ENCODE results near the gene MARS2. TPM values are rescaled to one million over a fixed set of nuclear protein-coding genes. Genes with fewer than 3 reads are reported as not detected.
"Not testable (repeated sequence)": the region's sequence is repeated elsewhere in the genome, so short reads cannot be mapped to it uniquely, and the experiment has no call there.

MARS2 gene
- polyA plus RNA-seq, 2 of the 4 experiments (the other 2 are of a cell fraction): 9.0 to 10.9 TPM

DNA sequence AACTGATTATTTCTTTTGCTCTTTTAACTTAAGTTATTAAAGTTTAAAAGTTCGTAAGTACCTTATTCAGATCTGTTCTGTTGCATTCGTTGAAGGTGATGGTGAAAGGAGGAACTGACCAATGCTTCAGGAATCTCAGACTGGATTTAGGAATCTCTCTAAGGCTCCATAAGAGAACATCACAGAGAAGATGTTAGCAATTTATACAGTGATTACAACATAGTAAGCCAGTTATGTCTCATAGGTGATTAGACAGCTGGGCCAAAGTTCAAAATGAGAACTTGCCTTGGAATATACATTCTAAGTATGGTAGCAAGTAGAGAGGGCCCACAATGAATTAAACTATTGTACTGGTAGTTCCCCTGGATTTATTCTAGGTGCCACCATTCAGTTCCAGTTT lies 3.2 kb downstream of the MARS2 start:
- no peak for ATAC-seq
- FAIRE-seq: no peak
- Histone ChIP-seq H3K9me3 (no peaks in the 10 kb centered on the region), H3K4me2 (peak overlapping the region; percentile 87), H3K4me3 (peak overlapping the region; percentile 64; the same call in 1 of the 3 replicates), H3K27ac (0 out of 6 replicates have a peak overlapping the region, but pooled peaks of 1 of the 2 experiments have one; percentile 18), H3K4me1 (peaks cover 30% of the 10 kb centered on the region)
- CTCF ChIA-PET: interaction anchor here (0.7 to 1.5 kb wide), 2 partner anchors 8 to 52 kb away, joined by 3 to 4 read pairs; no protein-coding TSS in a partner anchor
- no peak for TF ChIP-seq GATA3 (IDR thresholded peaks at IDR 0.05; ENCODE audit: borderline replicate concordance)
- no peak for TF ChIP-seq HDAC2 (IDR thresholded peaks at IDR 0.05)
- TF ChIP-seq TP53 (CRISPR knock-in tag; IDR thresholded peaks at IDR 0.05): no peak
- TF ChIP-seq CBX8 (IDR thresholded peaks at IDR 0.05): no peak
- TF ChIP-seq PBX3 (IDR thresholded peaks at IDR 0.05): no peak
- TF ChIP-seq PHF8 (IDR thresholded peaks at IDR 0.05; ENCODE audit: borderline replicate concordance, low read depth): no peak
- 24% methylated on average over 2 of the region's 2 CpGs for WGBS (ENCODE audit: missing lambda C conversion rate)
- POLR2A ChIA-PET: no interaction called here
- no peak for DNase-seq (ENCODE audit: low read depth in 1 of 2, low spot score in 1 of 2)

GRCh38 chr2:197709140-197709539 lies 4.0 kb downstream of the MARS2 start:
- H3K27ac ChIP-seq; POLR2A ChIA-PET; CTCF ChIA-PET; H3K4me3 ChIP-seq; H3K9me3 ChIP-seq; FAIRE-seq; ATAC-seq; DNase-seq (ENCODE audit: low read depth in 1 of 2, low spot score in 1 of 2): not testable (repeated sequence)
- Histone ChIP-seq H3K4me1 (peaks cover 30% of the 10 kb centered on the region), H3K4me2 (peak overlapping the region; percentile 87)
- WGBS (ENCODE audit: missing lambda C conversion rate): 84% methylated on average over 7 of the region's 7 CpGs

- Histone ChIP-seq H3K4me2 (no peak overlapping the region), H3K4me3 (no peak overlapping the region), H3K4me1 (peaks cover 27% of the 10 kb centered on the region), H3K9me3 (no peaks in the 10 kb centered on the region), H3K27ac (no peak overlapping the region)
- no peak for ATAC-seq
- DNase-seq (ENCODE audit: low read depth in 1 of 2, low spot score in 1 of 2): no peak
- POLR2A ChIA-PET: no interaction called here
- TF ChIP-seq RFX5 (IDR thresholded peaks at IDR 0.05): no peak
- TF ChIP-seq NR3C1 (IDR thresholded peaks at IDR 0.05): no peak
- TF ChIP-seq ZC3H11A (IDR thresholded peaks at IDR 0.05): no peak
- TF ChIP-seq CHD4 (IDR thresholded peaks at IDR 0.05; ENCODE audit: borderline replicate concordance): no peak
- no peak for TF ChIP-seq RCOR1 (IDR thresholded peaks at IDR 0.05; ENCODE audit: low read depth, low read length)
- TF ChIP-seq, protein P1, sequence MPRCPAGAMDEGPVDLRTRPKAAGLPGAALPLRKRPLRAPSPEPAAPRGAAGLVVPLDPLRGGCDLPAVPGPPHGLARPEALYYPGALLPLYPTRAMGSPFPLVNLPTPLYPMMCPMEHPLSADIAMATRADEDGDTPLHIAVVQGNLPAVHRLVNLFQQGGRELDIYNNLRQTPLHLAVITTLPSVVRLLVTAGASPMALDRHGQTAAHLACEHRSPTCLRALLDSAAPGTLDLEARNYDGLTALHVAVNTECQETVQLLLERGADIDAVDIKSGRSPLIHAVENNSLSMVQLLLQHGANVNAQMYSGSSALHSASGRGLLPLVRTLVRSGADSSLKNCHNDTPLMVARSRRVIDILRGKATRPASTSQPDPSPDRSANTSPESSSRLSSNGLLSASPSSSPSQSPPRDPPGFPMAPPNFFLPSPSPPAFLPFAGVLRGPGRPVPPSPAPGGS (IDR thresholded peaks at IDR 0.05): no peak
- TF ChIP-seq HOXB13 (CRISPR knock-in tag; IDR thresholded peaks at IDR 0.05; ENCODE audit: low read depth): no peak
- no peak for TF ChIP-seq BHLHE40 (IDR thresholded peaks at IDR 0.05; ENCODE audit: low read depth, low read length)
- TF ChIP-seq ZNF302 (CRISPR knock-in tag; IDR thresholded peaks at IDR 0.05): no peak
- TF ChIP-seq MAX (IDR thresholded peaks at IDR 0.05): no peak
- no peak for TF ChIP-seq NFE2L2 (conservative IDR thresholded peaks at IDR 0.05; ENCODE audit: low read length)
- no peak for TF ChIP-seq HEYL (CRISPR knock-in tag; IDR thresholded peaks at IDR 0.05)
- TF ChIP-seq, protein P2, sequence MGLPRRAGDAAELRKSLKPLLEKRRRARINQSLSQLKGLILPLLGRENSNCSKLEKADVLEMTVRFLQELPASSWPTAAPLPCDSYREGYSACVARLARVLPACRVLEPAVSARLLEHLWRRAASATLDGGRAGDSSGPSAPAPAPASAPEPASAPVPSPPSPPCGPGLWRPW (IDR thresholded peaks at IDR 0.05): no peak
- no peak for TF ChIP-seq HOXB5 (CRISPR knock-in tag; IDR thresholded peaks at IDR 0.05)
- no peak for TF ChIP-seq MYC (IDR thresholded peaks at IDR 0.05; ENCODE audit: borderline replicate concordance, low read length)
- TF ChIP-seq TFCP2L1 (CRISPR knock-in tag; IDR thresholded peaks at IDR 0.05): no peak
- no peak for TF ChIP-seq CBX8 (IDR thresholded peaks at IDR 0.05)
- TF ChIP-seq CEBPB (IDR thresholded peaks at IDR 0.05): no peak
- TF ChIP-seq HDAC2 (IDR thresholded peaks at IDR 0.05): no peak
- FAIRE-seq: no peak
- CTCF ChIA-PET: no interaction called here
Measured at GRCh38 chr2:197710424-197711042, 5.4 kb downstream of the MARS2 start.
